ENCODE results near the gene INF2.

DNA sequence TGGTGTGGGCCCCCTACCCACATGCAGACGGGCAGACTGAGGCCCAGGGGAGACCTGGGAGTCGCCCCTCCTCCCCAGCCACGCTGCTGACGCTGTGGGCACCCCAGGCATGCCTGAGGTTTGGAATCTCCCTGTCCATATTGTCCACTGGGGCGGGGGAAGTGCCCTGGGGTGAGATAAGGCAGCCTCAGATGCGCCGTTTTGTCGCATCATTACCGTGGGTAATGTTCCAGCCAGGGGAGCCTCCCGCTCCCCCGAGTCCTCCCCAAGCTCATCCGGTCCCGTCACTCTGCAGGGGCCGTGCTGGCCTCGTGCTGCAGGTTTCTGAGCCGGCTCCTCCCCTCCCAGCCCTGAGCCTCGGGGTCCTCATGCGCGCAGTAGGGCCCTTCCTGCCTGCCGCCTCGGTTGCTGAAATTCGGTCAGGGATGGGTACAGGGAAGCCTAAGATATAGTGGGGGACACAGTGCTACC is 11.4 kb downstream of the INF2 start:
- TF ChIP-seq CEBPB (IDR thresholded peaks at IDR 0.05) (no peak), CREB1 (IDR thresholded peaks at IDR 0.05; ENCODE audit: low read depth) (no peak), EP300 (IDR thresholded peaks at IDR 0.05; ENCODE audit: borderline replicate concordance) (no peak)
- TF ChIP-seq, protein P1, sequence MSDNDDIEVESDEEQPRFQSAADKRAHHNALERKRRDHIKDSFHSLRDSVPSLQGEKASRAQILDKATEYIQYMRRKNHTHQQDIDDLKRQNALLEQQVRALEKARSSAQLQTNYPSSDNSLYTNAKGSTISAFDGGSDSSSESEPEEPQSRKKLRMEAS (IDR thresholded peaks at IDR 0.05) = no peak
- TF ChIP-seq, protein P2, sequence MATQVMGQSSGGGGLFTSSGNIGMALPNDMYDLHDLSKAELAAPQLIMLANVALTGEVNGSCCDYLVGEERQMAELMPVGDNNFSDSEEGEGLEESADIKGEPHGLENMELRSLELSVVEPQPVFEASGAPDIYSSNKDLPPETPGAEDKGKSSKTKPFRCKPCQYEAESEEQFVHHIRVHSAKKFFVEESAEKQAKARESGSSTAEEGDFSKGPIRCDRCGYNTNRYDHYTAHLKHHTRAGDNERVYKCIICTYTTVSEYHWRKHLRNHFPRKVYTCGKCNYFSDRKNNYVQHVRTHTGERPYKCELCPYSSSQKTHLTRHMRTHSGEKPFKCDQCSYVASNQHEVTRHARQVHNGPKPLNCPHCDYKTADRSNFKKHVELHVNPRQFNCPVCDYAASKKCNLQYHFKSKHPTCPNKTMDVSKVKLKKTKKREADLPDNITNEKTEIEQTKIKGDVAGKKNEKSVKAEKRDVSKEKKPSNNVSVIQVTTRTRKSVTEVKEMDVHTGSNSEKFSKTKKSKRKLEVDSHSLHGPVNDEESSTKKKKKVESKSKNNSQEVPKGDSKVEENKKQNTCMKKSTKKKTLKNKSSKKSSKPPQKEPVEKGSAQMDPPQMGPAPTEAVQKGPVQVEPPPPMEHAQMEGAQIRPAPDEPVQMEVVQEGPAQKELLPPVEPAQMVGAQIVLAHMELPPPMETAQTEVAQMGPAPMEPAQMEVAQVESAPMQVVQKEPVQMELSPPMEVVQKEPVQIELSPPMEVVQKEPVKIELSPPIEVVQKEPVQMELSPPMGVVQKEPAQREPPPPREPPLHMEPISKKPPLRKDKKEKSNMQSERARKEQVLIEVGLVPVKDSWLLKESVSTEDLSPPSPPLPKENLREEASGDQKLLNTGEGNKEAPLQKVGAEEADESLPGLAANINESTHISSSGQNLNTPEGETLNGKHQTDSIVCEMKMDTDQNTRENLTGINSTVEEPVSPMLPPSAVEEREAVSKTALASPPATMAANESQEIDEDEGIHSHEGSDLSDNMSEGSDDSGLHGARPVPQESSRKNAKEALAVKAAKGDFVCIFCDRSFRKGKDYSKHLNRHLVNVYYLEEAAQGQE (IDR thresholded peaks at IDR 0.05; ENCODE audit: low read depth) = no peak

Data from Ishikawa (cell line).